ELF-1 (cell line): ENCODE data around the gene TMEM131L.

ENCODE experiments used
- DNase-seq: peaks from one replicate; pipeline ENCODE4 v3.0.0-alpha.2; 2016; ENCODE audit warnings: low read depth, low spot score

Gene TMEM131L

GRCh38 chr4:153521999-153522801 lies 56.0 kb downstream of the TMEM131L start:
- DNase-seq, result peak; percentile 61

DNA sequence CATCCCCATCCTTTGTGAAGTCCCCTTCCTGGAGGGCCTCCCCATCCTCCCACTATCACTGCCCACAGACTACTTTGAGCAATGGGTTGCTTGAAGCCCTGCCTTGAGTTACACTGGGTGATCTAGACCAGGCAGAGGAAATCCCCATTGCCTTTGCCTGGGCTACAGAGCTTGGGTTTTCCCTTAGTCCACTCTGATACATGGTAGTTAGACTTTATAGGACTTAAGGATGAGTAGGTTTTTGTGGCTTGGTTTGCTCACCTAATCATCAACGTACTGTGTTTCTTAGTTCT lies 56.6 kb downstream of the TMEM131L start:
- no peak for DNase-seq

DNA sequence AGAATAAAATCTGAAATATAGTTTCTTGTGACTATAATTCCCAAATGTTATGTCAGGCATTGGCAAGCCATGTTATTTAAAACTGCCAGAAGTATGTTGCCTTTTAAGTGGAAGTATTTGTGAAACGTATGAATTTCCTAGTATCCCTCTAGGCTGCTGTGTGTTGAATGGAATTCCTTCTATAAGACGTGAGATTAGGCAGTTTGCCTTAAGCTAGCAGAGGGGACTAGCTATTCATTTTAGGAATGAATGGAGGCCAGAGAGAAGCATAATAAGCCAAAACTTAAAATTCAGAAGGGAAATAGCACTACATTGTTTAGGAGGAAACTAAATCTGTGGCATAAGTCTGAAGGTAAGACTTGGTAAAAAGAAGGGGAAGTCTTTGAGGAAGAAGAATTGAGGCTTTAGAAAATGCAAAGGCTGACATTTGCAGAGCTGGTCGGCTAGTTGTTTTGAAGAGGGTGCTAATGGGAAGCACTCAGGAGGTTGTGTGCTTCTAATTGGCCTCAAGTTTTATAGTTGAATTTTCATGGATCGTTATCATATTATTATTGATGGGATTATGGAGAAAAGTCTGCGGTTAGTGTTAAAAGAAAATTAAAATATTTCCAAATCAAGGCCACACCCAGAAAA lies 57.1 kb downstream of the TMEM131L start:
- no peak for DNase-seq

DNA sequence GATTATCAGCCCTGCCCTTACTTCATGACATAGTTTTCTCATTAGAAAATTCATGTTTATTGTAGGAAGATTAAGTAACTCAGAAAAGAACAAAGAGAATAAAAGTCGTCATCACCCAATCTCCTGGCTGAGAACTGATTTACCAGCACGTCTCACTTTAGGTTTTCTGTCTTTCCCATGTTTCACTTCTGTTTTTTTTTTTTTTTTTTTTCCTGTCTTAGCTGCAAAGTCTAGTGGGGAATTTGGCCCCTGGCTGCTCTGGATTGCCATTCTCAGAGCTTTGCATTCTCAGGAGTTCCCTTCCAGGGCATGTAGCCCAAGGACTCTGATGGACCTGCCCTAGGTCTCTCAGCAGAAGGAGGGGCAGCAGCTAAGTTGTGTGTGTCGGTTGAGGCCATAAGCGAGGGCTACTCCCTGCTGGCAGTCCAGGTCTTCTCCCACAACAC lies 57.8 kb downstream of the TMEM131L start:
- peak; percentile 68 for DNase-seq

GRCh38 chr4:153524682-153525081 lies 58.5 kb downstream of the TMEM131L start:
- DNase-seq, result no peak

DNA sequence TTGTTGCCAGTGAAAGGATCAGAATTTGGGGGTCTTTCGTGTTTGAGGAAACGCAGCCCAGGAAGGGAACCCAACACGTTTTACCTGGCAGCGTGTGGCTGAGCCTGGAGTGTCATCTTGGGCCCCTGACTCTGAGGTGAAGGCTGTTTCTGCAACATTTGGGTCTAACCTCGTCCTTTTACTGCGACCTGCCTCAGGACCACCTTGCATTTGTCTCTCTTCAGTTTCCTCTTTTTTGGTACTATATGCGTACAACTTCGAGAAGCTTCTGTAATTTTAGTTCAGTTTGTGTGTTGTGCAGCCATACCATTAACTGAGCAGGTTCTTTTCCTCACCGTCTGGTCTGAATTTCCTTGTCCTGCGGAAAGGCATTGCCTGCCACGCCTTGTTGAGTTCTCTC lies 61.5 kb downstream of the TMEM131L start:
- no peak for DNase-seq

GRCh38 chr4:153528705-153529485 lies 62.7 kb downstream of the TMEM131L start:
- DNase-seq, result no peak

- DNase-seq, result no peak
Measured at GRCh38 chr4:153529646-153530045, 63.5 kb downstream of the TMEM131L start.

GRCh38 chr4:153530284-153530999 lies 64.3 kb downstream of the TMEM131L start:
- no peak for DNase-seq

- DNase-seq, result no peak
Measured at GRCh38 chr4:153531000-153531358, 64.8 kb downstream of the TMEM131L start.

DNA sequence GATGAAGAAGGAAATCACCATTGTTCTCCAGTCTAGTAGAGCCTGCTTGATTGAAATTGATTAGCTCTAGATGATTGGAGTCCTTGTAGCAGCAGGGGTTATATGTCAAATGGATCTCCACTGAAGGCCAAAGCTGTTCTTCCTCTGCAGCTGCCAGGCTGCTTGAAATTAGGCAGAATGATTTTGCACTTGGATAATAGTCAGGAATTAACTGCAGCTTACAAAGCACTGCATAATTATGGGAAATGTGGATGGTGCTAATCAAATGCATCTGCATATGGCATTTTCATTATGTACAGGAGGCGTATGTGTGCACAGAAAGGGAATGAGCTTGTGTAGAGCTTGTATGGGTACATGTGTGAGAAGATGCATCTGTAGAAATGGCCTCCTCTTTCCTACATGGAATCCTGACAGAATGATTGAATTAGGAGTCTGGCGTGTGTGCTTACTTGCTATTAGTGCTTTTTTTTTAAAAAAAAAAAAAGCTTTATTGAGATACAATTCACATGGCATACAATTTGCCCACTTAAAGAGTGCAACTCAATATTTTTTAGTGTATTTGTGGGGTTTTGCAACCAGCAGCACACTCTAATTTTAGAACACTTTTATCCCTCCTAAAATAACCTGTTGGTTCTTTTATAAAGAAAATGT lies 65.9 kb downstream of the TMEM131L start:
- no peak for DNase-seq

DNA sequence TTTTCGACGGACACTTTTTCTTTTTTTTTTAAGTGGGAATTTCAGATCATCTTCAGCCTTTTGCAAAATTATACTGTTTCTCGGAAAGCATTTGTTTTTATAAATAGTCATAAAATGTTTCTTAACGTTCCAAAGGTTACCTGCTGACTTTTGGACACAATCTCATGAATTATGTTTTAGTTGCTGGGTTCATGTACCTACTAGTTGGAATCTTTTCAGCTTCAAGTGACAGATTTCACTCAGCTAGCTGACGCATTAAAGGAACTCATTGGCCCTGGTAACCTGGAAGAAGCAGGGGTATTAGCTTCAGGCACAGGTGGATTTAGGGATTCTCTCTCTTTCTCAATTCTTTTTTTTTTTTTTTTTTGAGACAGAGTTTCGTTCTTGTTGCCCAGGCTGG lies 66.5 kb downstream of the TMEM131L start:
- no peak for DNase-seq

DNA sequence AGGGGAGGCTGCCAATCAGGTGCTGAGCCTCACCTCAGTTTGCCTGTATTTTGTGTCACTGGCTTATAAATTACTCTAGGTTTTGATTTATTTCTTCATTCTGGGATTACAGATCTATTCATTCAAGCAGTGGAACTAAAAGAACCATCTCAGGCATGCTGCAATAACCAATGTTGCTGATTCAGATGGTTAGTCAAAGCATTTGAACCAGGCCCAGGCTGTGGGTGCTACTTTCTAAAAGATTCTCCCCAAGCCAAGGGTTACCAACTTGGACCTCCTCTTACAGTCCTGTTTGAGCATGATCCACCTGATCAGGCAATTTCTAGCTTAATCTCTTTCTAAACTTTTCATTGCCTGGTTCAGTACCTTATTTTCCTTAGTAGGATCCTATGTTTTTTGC lies 67.2 kb downstream of the TMEM131L start:
- DNase-seq, result no peak

- no peak for DNase-seq
Measured at GRCh38 chr4:153534792-153535629, 68.9 kb downstream of the TMEM131L start.

DNA sequence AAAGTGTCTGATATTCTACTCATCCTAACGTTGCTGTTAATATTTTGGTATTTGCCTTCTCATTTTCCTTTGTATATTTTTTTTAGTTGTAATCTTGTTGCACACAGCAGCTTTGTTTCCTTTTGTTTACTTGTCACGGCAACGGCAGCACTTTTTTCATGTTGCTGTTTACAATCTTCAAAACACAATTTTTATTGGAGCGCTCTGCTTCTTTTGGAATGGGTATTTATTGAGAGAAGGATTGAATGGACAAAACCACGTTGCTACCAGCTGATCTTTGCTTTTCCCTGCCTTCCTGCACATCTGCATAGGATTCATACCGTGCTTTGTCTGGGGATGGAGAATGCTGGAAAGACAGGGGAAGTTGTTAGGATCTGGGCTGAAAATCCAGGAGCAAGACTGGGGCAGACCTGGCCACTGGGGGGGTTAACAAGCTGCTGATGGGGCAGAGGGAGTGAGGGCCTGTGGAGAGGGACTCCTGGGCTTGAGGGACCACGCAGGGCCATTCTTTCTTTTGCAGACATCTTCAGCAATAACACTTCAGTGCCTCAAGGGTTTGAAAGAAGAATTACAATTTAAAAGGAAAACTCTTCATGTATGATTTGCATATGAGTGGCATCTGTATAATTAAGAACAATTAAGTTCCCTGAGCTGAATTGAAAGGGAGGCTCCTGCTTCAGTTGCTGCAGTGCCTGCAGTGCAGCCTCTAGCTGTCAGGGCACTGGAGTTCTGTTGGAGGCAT lies 69.8 kb downstream of the TMEM131L start:
- peak; percentile 78 for DNase-seq

- DNase-seq, result peak; percentile 32
Measured at GRCh38 chr4:153537493-153537960, 71.4 kb downstream of the TMEM131L start.

GRCh38 chr4:153538487-153539357 lies 72.6 kb downstream of the TMEM131L start:
- peak; percentile 67 for DNase-seq

DNA sequence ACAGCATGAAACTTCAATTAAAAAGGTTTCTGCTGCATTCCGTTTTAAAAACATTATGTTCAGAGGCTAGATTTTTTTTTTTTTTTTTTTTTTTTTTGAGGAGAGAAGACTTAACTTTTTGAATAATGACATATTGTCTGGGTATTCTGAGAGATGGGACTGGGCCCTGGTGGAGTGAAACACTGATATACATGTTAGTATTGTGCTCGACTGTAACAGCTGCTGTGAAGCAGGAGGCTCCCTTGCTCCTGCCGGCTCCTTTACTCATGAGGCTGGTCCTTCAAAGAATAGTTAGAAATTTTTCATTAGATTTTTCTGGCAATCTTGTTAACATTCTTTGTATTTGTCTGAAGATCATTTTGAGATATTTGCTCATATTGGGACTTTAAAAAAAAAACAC lies 73.3 kb downstream of the TMEM131L start:
- DNase-seq, result no peak
